LNCaP clone FGC (cell line): ENCODE data around the gene PRKG1.

Experiments
- DNase-seq: peaks from one replicate; pipeline ENCODE4 v3.0.0-alpha.2; 2011; ENCODE audit warnings: low read depth
- H3K4me3 ChIP-seq: 2 replicates; pipeline ENCODE4 v1.5.1; 2011; ENCODE audit warnings: mild to moderate bottlenecking, low read depth, low read length, control low read depth
- TF ChIP-seq, protein P1 (sequence below): IDR thresholded peaks from 2 replicates; pipeline ENCODE4 v1.5.1; 2012; ENCODE audit warnings: mild to moderate bottlenecking; ENCODE audit not compliant: control insufficient read depth, insufficient read depth; ENCODE audit errors: extremely low read depth

PRKG1 gene

DNA sequence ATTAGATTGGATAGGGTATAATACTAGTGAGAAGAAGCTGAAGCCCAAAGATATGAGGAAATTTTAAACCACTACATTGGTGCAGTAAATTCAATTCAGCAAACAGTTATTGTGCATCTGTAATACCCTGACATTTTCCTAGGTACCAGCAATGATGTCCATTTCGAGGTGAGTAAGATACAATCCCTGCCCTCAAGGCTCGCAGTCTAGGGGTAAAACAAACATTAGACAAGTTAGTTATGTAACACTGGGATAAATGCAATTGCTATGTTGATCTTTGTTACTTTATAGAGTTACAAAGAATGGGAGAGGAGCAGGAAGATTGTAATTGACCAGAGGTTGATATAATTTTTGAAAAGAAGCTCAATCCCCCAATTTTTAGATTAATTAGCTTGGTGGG is 168.1 kb downstream of the PRKG1 start:
- DNase-seq: no peak
- TF ChIP-seq, protein P1, sequence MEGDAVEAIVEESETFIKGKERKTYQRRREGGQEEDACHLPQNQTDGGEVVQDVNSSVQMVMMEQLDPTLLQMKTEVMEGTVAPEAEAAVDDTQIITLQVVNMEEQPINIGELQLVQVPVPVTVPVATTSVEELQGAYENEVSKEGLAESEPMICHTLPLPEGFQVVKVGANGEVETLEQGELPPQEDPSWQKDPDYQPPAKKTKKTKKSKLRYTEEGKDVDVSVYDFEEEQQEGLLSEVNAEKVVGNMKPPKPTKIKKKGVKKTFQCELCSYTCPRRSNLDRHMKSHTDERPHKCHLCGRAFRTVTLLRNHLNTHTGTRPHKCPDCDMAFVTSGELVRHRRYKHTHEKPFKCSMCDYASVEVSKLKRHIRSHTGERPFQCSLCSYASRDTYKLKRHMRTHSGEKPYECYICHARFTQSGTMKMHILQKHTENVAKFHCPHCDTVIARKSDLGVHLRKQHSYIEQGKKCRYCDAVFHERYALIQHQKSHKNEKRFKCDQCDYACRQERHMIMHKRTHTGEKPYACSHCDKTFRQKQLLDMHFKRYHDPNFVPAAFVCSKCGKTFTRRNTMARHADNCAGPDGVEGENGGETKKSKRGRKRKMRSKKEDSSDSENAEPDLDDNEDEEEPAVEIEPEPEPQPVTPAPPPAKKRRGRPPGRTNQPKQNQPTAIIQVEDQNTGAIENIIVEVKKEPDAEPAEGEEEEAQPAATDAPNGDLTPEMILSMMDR: no peak
- no peak overlapping the region for H3K4me3 ChIP-seq

DNA sequence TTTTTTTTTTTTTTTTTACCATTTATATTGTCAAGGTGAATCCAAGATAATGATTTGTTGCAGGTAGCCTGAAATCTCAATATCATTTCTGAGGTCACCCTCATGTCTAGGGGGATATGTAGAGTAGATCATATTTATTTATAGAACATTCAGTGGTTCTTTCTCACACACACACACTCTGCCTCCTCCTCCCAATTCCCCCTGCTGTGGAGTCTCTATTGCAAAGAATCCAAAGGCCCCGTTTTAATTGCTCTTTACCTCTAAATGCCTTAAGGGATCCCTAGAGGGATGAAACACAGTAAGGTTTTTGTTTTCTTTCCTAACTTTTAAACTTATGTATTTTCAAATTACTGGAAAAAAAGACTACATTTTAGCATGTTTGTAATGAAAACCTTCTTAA is 170.0 kb downstream of the PRKG1 start:
- H3K4me3 ChIP-seq: no peak overlapping the region
- no peak for DNase-seq
- TF ChIP-seq, protein P1: no peak

GRCh38 chr10:51244748-51245490 is 170.6 kb downstream of the PRKG1 start:
- no peak overlapping the region for H3K4me3 ChIP-seq
- DNase-seq: peak; percentile 8
- TF ChIP-seq, protein P1: no peak

- DNase-seq: peak; percentile 35
- no peak overlapping the region for H3K4me3 ChIP-seq
- TF ChIP-seq, protein P1: no peak
Observed at GRCh38 chr10:51246156-51246555, 171.9 kb downstream of the PRKG1 start.

- H3K4me3 ChIP-seq: no peak overlapping the region
- TF ChIP-seq, protein P1: no peak
- no peak for DNase-seq
Observed at GRCh38 chr10:51250278-51250920, 176.1 kb downstream of the PRKG1 start.

GRCh38 chr10:51251110-51251509 is 176.8 kb downstream of the PRKG1 start:
- DNase-seq: no peak
- no peak overlapping the region for H3K4me3 ChIP-seq
- TF ChIP-seq, protein P1: no peak

- TF ChIP-seq, protein P1: no peak
- no peak overlapping the region for H3K4me3 ChIP-seq
- no peak for DNase-seq
Observed at GRCh38 chr10:51255381-51255780, 181.1 kb downstream of the PRKG1 start.
